ENCODE results near the gene TSPAN17.
"Not testable (repeated sequence)": the region's sequence is repeated elsewhere in the genome, so short reads cannot be mapped to it uniquely, and the experiment has no call there.

The TSPAN17 gene

GRCh38 chr5:176695073-176695472, 47.8 kb downstream of the TSPAN17 start:
- Histone ChIP-seq H3K27me3 (ENCODE audit: insufficient read depth, low read length) (peaks cover 97% of the 10 kb centered on the region), H3K4me1 (ENCODE audit: control insufficient read depth, insufficient read depth, low read length, unreplicated experiment) (no peaks in the 10 kb centered on the region), H3K36me3 (ENCODE audit: insufficient read depth, low read length) (no peaks in the 10 kb centered on the region), H3K79me2 (ENCODE audit: control insufficient read depth, insufficient read depth, low read length, unreplicated experiment) (no peaks in the 10 kb centered on the region), H3K27ac (ENCODE audit: low read depth, low read length) (no peak overlapping the region), H2AFZ (ENCODE audit: low read length, unreplicated experiment) (no peak overlapping the region), H3K4me3 (ENCODE audit: low read depth, low read length) (no peak overlapping the region)

- no peaks in the 10 kb centered on the region for H3K36me3 ChIP-seq (ENCODE audit: insufficient read depth, low read length)
- H2AFZ ChIP-seq (ENCODE audit: low read length, unreplicated experiment), result no peak overlapping the region
- H3K27ac ChIP-seq (ENCODE audit: low read depth, low read length), result no peak overlapping the region
- H3K27me3 ChIP-seq (ENCODE audit: insufficient read depth, low read length), result peaks cover 96% of the 10 kb centered on the region
- H3K79me2 ChIP-seq (ENCODE audit: control insufficient read depth, insufficient read depth, low read length, unreplicated experiment), result no peaks in the 10 kb centered on the region
- no peaks in the 10 kb centered on the region for H3K4me1 ChIP-seq (ENCODE audit: control insufficient read depth, insufficient read depth, low read length, unreplicated experiment)
- no peak overlapping the region for H3K4me3 ChIP-seq (ENCODE audit: low read depth, low read length)
Measured at GRCh38 chr5:176697267-176697933, 50.1 kb downstream of the TSPAN17 start.

- H2AFZ ChIP-seq (ENCODE audit: low read length, unreplicated experiment), result no peak overlapping the region
- no peak overlapping the region for H3K27ac ChIP-seq (ENCODE audit: low read depth, low read length)
- no peaks in the 10 kb centered on the region for H3K4me1 ChIP-seq (ENCODE audit: control insufficient read depth, insufficient read depth, low read length, unreplicated experiment)
- no peaks in the 10 kb centered on the region for H3K79me2 ChIP-seq (ENCODE audit: control insufficient read depth, insufficient read depth, low read length, unreplicated experiment)
- peaks cover 96% of the 10 kb centered on the region for H3K27me3 ChIP-seq (ENCODE audit: insufficient read depth, low read length)
- no peak overlapping the region for H3K4me3 ChIP-seq (ENCODE audit: low read depth, low read length)
- no peaks in the 10 kb centered on the region for H3K36me3 ChIP-seq (ENCODE audit: insufficient read depth, low read length)
Measured at GRCh38 chr5:176697934-176698538, 50.8 kb downstream of the TSPAN17 start.

- H3K4me1 ChIP-seq (ENCODE audit: control insufficient read depth, insufficient read depth, low read length, unreplicated experiment); H3K4me3 ChIP-seq (ENCODE audit: low read depth, low read length); H3K36me3 ChIP-seq (ENCODE audit: insufficient read depth, low read length); H2AFZ ChIP-seq (ENCODE audit: low read length, unreplicated experiment); H3K79me2 ChIP-seq (ENCODE audit: control insufficient read depth, insufficient read depth, low read length, unreplicated experiment); H3K27ac ChIP-seq (ENCODE audit: low read depth, low read length): not testable (repeated sequence)
- peaks cover 95% of the 10 kb centered on the region for H3K27me3 ChIP-seq (ENCODE audit: insufficient read depth, low read length)
Measured at GRCh38 chr5:176699446-176699845, 52.2 kb downstream of the TSPAN17 start.

- Histone ChIP-seq H3K4me1 (ENCODE audit: control insufficient read depth, insufficient read depth, low read length, unreplicated experiment) (no peaks in the 10 kb centered on the region), H3K4me3 (ENCODE audit: low read depth, low read length) (no peak overlapping the region), H3K27me3 (ENCODE audit: insufficient read depth, low read length) (peaks cover 95% of the 10 kb centered on the region), H2AFZ (ENCODE audit: low read length, unreplicated experiment) (no peak overlapping the region), H3K27ac (ENCODE audit: low read depth, low read length) (no peak overlapping the region), H3K36me3 (ENCODE audit: insufficient read depth, low read length) (no peaks in the 10 kb centered on the region), H3K79me2 (ENCODE audit: control insufficient read depth, insufficient read depth, low read length, unreplicated experiment) (no peaks in the 10 kb centered on the region)
Measured at GRCh38 chr5:176700239-176700847, 53.1 kb downstream of the TSPAN17 start.

- Histone ChIP-seq H3K27me3 (ENCODE audit: insufficient read depth, low read length) (peaks cover 95% of the 10 kb centered on the region), H3K4me1 (ENCODE audit: control insufficient read depth, insufficient read depth, low read length, unreplicated experiment) (no peaks in the 10 kb centered on the region), H3K36me3 (ENCODE audit: insufficient read depth, low read length) (no peaks in the 10 kb centered on the region), H2AFZ (ENCODE audit: low read length, unreplicated experiment) (no peak overlapping the region), H3K27ac (ENCODE audit: low read depth, low read length) (no peak overlapping the region), H3K79me2 (ENCODE audit: control insufficient read depth, insufficient read depth, low read length, unreplicated experiment) (no peaks in the 10 kb centered on the region), H3K4me3 (ENCODE audit: low read depth, low read length) (no peak overlapping the region)
Measured at GRCh38 chr5:176702671-176703641, 55.7 kb downstream of the TSPAN17 start.

GRCh38 chr5:176703857-176704256, 56.6 kb downstream of the TSPAN17 start:
- Histone ChIP-seq H2AFZ (ENCODE audit: low read length, unreplicated experiment) (no peak overlapping the region), H3K4me1 (ENCODE audit: control insufficient read depth, insufficient read depth, low read length, unreplicated experiment) (no peaks in the 10 kb centered on the region), H3K27me3 (ENCODE audit: insufficient read depth, low read length) (peaks cover 94% of the 10 kb centered on the region), H3K36me3 (ENCODE audit: insufficient read depth, low read length) (no peaks in the 10 kb centered on the region), H3K4me3 (ENCODE audit: low read depth, low read length) (no peak overlapping the region), H3K79me2 (ENCODE audit: control insufficient read depth, insufficient read depth, low read length, unreplicated experiment) (no peaks in the 10 kb centered on the region), H3K27ac (ENCODE audit: low read depth, low read length) (no peak overlapping the region)

- H3K27me3 ChIP-seq (ENCODE audit: insufficient read depth, low read length), result peaks cover 92% of the 10 kb centered on the region
- H3K27ac ChIP-seq (ENCODE audit: low read depth, low read length), result no peak overlapping the region
- H2AFZ ChIP-seq (ENCODE audit: low read length, unreplicated experiment), result no peak overlapping the region
- no peaks in the 10 kb centered on the region for H3K4me1 ChIP-seq (ENCODE audit: control insufficient read depth, insufficient read depth, low read length, unreplicated experiment)
- no peak overlapping the region for H3K4me3 ChIP-seq (ENCODE audit: low read depth, low read length)
- no peaks in the 10 kb centered on the region for H3K79me2 ChIP-seq (ENCODE audit: control insufficient read depth, insufficient read depth, low read length, unreplicated experiment)
- no peaks in the 10 kb centered on the region for H3K36me3 ChIP-seq (ENCODE audit: insufficient read depth, low read length)
Measured at GRCh38 chr5:176704355-176704754, 57.1 kb downstream of the TSPAN17 start.

- H3K27ac ChIP-seq (ENCODE audit: low read depth, low read length), result no peak overlapping the region
- H2AFZ ChIP-seq (ENCODE audit: low read length, unreplicated experiment), result no peak overlapping the region
- H3K79me2 ChIP-seq (ENCODE audit: control insufficient read depth, insufficient read depth, low read length, unreplicated experiment), result no peaks in the 10 kb centered on the region
- no peaks in the 10 kb centered on the region for H3K36me3 ChIP-seq (ENCODE audit: insufficient read depth, low read length)
- H3K4me1 ChIP-seq (ENCODE audit: control insufficient read depth, insufficient read depth, low read length, unreplicated experiment), result no peaks in the 10 kb centered on the region
- no peak overlapping the region for H3K4me3 ChIP-seq (ENCODE audit: low read depth, low read length)
- peaks cover 95% of the 10 kb centered on the region for H3K27me3 ChIP-seq (ENCODE audit: insufficient read depth, low read length)
Measured at GRCh38 chr5:176704817-176705216, 57.5 kb downstream of the TSPAN17 start.
